NB4 (cell line): ENCODE measurements around the gene BDKRB2.

Source experiments
- CTCF ChIP-seq: IDR thresholded peaks from one replicate; pipeline ENCODE4 v1.5.1; 2012; ENCODE audit warnings: low read depth, low read length
- MAX ChIP-seq: IDR thresholded peaks from 2 replicates; pipeline ENCODE4 v1.6.1; 2011; ENCODE audit warnings: low read depth, low read length
- MYC ChIP-seq: IDR thresholded peaks from 2 replicates; pipeline ENCODE4 v1.6.1; 2011; ENCODE audit warnings: low read depth, low read length
- POLR2A ChIP-seq: IDR thresholded peaks from 2 replicates; pipeline ENCODE4 v1.6.1; 2011; ENCODE audit warnings: mild to moderate bottlenecking; ENCODE audit not compliant: insufficient read length; ENCODE audit errors: extremely low read depth

DNA sequence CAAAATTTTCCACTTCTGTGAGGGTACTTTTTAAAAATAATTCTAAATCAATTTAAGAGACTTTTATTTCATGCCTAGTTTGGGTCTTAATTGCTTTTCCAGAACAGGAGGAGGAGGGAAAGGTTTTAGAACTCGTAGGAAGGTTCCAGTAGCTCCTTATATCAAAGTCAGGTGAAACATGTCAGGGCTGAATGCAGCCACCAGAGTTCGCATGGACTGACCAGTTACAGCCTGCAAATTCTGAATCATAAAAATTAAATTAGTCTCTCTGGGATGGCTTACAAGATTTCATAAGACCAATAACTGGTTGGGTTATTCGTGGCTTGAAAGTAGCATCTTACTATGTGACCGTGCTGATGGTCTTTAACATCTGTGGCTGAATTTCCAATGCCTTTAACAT, 51.8 kb downstream of the BDKRB2 start:
- no peak for TF ChIP-seq CTCF
- TF ChIP-seq MAX, result no peak
- TF ChIP-seq POLR2A, result no peak
- TF ChIP-seq MYC, result no peak
